ENCODE results near the gene NNT. TPM values are rescaled to one million over a fixed set of nuclear protein-coding genes. Genes with fewer than 3 reads are reported as not detected.
"Not testable (repeated sequence)": the region's sequence is repeated elsewhere in the genome, so short reads cannot be mapped to it uniquely, and the experiment has no call there.

The NNT gene
- total and polyA plus RNA-seq, 11 donors: 53.8 to 631 (median 362) TPM

DNA sequence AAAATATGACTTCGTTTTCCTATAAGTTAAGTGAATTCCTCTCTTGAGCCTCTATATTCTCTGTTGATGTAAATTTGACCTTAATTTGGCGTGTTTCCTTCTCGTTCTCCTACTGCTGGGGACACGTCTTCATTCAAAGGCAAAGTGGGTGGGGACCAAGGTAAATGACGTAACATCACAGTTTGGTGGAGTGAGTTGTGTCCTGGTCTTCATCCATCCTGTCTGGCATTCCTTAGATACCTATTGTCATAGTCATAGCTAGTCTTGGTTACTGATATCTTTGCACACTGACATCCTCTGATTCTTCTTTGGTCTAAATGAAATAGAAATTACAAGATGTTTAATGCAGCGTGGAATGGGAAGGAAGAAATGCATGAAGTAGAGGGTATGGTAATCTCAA, 108.5 kb downstream of the NNT start:
- Histone ChIP-seq H3K27me3 (no peaks in the 10 kb centered on the region), H3K36me3 (peaks cover 0 to 9% (median 0%) of the 10 kb centered on the region in 9 donors), H3K27ac (no peak overlapping the region), H3K4me1 (peaks cover 0 to 5% (median 0%) of the 10 kb centered on the region in 12 donors), H3K4me3 (no peak overlapping the region), H3K9me3 (no peaks in the 10 kb centered on the region)
- ATAC-seq: peak in 3 of 4 donors; percentile 19 to 39 (median 36)
- TF ChIP-seq CTCF (IDR thresholded peaks at IDR 0.05) (no peak), POLR2A (IDR thresholded peaks at IDR 0.05) (no peak)
- DNase-seq: no peak
- intact Hi-C loops (cut with DNase I): no loop called here
- 70 to 77% (median 75%) methylated on average over 6 of the region's 6 CpGs for WGBS, 4 donors

DNA sequence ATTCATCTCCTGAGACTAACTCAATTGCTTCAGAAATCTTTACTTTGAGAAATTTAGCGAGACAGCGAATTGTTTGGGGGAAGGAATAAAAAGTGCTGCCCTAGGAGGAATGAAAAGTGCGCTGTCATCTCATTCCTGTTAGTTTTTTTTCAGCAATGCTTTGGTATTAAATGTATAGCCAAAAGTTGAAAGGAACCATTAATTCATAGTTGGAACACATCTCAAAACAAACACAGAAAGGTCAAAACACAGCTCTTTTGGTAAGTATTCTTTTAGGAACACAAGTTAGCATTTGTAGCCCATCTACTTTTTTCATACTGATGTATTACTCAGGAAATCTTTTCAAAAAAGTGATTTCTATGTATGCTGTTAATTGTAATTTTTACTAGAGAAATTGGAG, 109.1 kb downstream of the NNT start:
- Histone ChIP-seq H3K27me3 (no peaks in the 10 kb centered on the region), H3K4me1 (peaks cover 0 to 5% (median 0%) of the 10 kb centered on the region in 12 donors), H3K36me3 (peaks cover 0 to 4% (median 0%) of the 10 kb centered on the region in 9 donors), H3K4me3 (no peak overlapping the region), H3K9me3 (no peaks in the 10 kb centered on the region), H3K27ac (no peak overlapping the region)
- no peak for ATAC-seq
- intact Hi-C loops (cut with DNase I): no loop called here
- TF ChIP-seq POLR2A (IDR thresholded peaks at IDR 0.05): no peak
- no peak for TF ChIP-seq CTCF (IDR thresholded peaks at IDR 0.05)
- 94 to 98% (median 96%) methylated on average over 3 of the region's 3 CpGs for WGBS, 4 donors
- no peak for DNase-seq

- H3K9me3 ChIP-seq; H3K27ac ChIP-seq; H3K4me3 ChIP-seq; intact Hi-C loops (cut with DNase I); H3K27me3 ChIP-seq; ATAC-seq; H3K4me1 ChIP-seq; H3K36me3 ChIP-seq; DNase-seq: not testable (repeated sequence)
- 92 to 99% (median 95%) methylated on average over 2 to 3 of the region's 3 CpGs for WGBS, 4 donors
Measured at GRCh38 chr5:43719783-43720182, 116.8 kb downstream of the NNT start.

DNA sequence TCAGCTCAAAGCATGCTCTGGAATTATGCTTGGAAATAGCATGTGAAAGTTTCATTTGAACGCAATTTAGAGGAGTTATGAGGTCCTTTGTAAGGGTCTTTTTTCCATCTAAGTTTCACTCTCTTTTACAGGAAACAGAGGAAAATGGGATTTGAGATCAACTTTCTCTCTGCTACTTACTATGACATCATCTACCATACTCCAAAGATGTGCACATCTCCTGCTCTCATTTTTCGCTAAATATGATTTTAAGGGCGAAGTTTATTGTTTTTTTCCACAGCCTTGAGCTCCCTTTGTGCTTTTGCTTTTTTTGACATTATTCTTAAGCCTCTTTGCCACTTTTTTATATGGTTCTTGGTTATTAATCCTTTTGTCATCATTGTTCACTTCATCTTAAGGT, 125.6 kb downstream of the NNT start:
- no peaks in the 10 kb centered on the region for H3K36me3 ChIP-seq
- 72 to 83% (median 79%) methylated on average over 3 of the region's 3 CpGs for WGBS, 4 donors
- no peaks in the 10 kb centered on the region for H3K27me3 ChIP-seq
- H3K27ac ChIP-seq: no peak overlapping the region
- ATAC-seq: no peak
- no peak overlapping the region for H3K4me3 ChIP-seq
- DNase-seq: no peak
- peaks cover 0 to 3% (median 0%) of the 10 kb centered on the region in 12 donors for H3K4me1 ChIP-seq
- H3K9me3 ChIP-seq: no peaks in the 10 kb centered on the region
- no peak for TF ChIP-seq CTCF (IDR thresholded peaks at IDR 0.05)
- TF ChIP-seq POLR2A (IDR thresholded peaks at IDR 0.05): no peak
- intact Hi-C loops (cut with DNase I): loop anchor here in 4 of 10 donors (5.0 kb wide), 2 partner anchors 604 to 1044 kb away; no protein-coding TSS in a partner anchor

DNA sequence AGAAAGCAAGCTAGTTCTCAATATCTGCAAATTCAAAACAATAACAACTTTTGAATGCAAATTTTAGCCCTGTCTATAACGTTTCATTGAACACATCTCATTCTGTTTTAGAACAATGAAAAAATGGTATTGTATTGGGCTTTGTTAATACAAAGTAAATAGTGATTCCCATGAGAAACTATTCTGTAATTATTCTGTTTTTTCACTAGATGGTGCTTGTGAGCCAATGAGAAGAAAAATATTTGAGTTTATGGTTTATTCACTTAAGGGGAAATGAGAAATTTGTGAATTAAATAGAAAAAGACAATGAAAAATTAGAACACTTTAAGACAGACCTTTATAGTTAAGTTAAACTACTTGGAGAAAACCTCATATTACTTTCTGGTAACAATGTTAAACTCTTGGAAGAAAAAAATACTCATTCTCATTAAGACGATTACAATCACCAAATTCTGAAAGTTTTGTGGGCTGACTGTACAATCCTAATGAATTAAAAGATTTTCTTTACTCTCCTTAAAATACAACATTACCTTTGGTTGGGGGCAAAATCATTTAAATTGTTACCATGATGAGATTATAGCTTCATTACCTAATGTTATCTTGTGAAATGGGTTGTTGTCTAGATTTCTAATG, 127.0 kb downstream of the NNT start:
- DNase-seq (no peak), ATAC-seq (no peak)
- no peaks in the 10 kb centered on the region for H3K36me3 ChIP-seq
- H3K27me3 ChIP-seq: no peaks in the 10 kb centered on the region
- H3K9me3 ChIP-seq: no peaks in the 10 kb centered on the region
- intact Hi-C loops (cut with DNase I): loop anchor here (2.0 to 10.0 kb wide), 5 partner anchors 602 to 1045 kb away; no protein-coding TSS in a partner anchor
- TF ChIP-seq POLR2A (IDR thresholded peaks at IDR 0.05) (no peak), CTCF (IDR thresholded peaks at IDR 0.05) (peak; percentile 43 to 74 (median 58))
- WGBS, 4 donors: 41 to 45% (median 43%) methylated on average over 2 of the region's 2 CpGs
- peaks cover 0 to 3% (median 0%) of the 10 kb centered on the region in 12 donors for H3K4me1 ChIP-seq
- H3K4me3 ChIP-seq: no peak overlapping the region
- H3K27ac ChIP-seq: no peak overlapping the region

Data from heart left ventricle (tissue), 16 donors.